Type B pancreatic cell (in vitro differentiated cells): ENCODE data around the gene SPRR4. TPM values are rescaled to one million over a fixed set of nuclear protein-coding genes. Genes with fewer than 3 reads are reported as not detected.

ENCODE experiments used
- total RNA-seq: library from RNA; stranded (reverse); gene quantifications from 2 replicates; pipeline ENCODE4 v1.2.1, GENCODE V29; 2021; ENCODE audit warnings: low replicate concordance

SPRR4 gene
- total RNA-seq, 1 donor from 2014 or later, result not detected

Other genes with a start within 250 kb of the SPRR4 start
- gene KPRP, start 212.6 kb upstream of the SPRR4 start, total RNA-seq, result not detected in 2 replicates
- gene LCE1F, start 195.5 kb upstream of the SPRR4 start, total RNA-seq, result not detected in 2 replicates
- not detected in 2 replicates for gene LCE1E, start 184.4 kb upstream of the SPRR4 start, total RNA-seq
- not detected in 2 replicates for gene LCE1D, start 173.9 kb upstream of the SPRR4 start, total RNA-seq
- not detected in 2 replicates for gene LCE1C, start 164.0 kb upstream of the SPRR4 start, total RNA-seq
- gene LCE1B, start 158.7 kb upstream of the SPRR4 start, total RNA-seq, result not detected in 2 replicates
- not detected in 2 replicates for gene LCE1A, start 143.2 kb upstream of the SPRR4 start, total RNA-seq
- not detected in 2 replicates for gene LCE6A, start 127.8 kb upstream of the SPRR4 start, total RNA-seq
- gene LCE7A, start 110.7 kb upstream of the SPRR4 start, total RNA-seq, result not detected in 2 replicates
- gene SMCP, start 92.3 kb upstream of the SPRR4 start, total RNA-seq, result not detected in 2 replicates
- gene IVL, start 62.1 kb upstream of the SPRR4 start, total RNA-seq, result 10.9 and 19.3 TPM in 2 replicates
- gene SPRR5, start 23.4 kb upstream of the SPRR4 start, total RNA-seq, result not detected in 2 replicates
- gene SPRR1A, start 13.4 kb downstream of the SPRR4 start, total RNA-seq, result 22.2 and 36.3 TPM in 2 replicates
- 155 and 164 TPM in 2 replicates for gene SPRR3, start 31.1 kb downstream of the SPRR4 start, total RNA-seq
- 93.7 and 274 TPM in 2 replicates for gene SPRR1B, start 60.6 kb downstream of the SPRR4 start, total RNA-seq
- gene SPRR2D, start 70.5 kb downstream of the SPRR4 start, total RNA-seq, result 1.6 TPM in 1 of 2 replicates, not detected in the other
- gene SPRR2A, start 86.9 kb downstream of the SPRR4 start, total RNA-seq, result 0.75 and 2.3 TPM in 2 replicates
- not detected in 2 replicates for gene SPRR2B, start 101.0 kb downstream of the SPRR4 start, total RNA-seq
- gene SPRR2E, start 123.9 kb downstream of the SPRR4 start, total RNA-seq, result not detected in 2 replicates
- 2.5 and 5.1 TPM in 2 replicates for gene SPRR2F, start 142.9 kb downstream of the SPRR4 start, total RNA-seq
- not detected in 2 replicates for gene SPRR2G, start 180.2 kb downstream of the SPRR4 start, total RNA-seq
- gene LELP1, start 232.8 kb downstream of the SPRR4 start, total RNA-seq, result not detected in 2 replicates
- gene PRR9, start 246.9 kb downstream of the SPRR4 start, total RNA-seq, result not detected in 2 replicates